ENCODE data around the gene ARID5A. TPM values are rescaled to one million over a fixed set of nuclear protein-coding genes. Genes with fewer than 3 reads are reported as not detected.

ARID5A gene
- total and polyA plus RNA-seq, 2 donors (not counting 1 experiment from before 2014, with no cell fraction given), result 35.5 to 93.0 TPM

- Histone ChIP-seq H3K9ac (ENCODE audit: low read length) (peak overlapping the region; percentile 55), H3K27ac (ENCODE audit: low read length in 2 of 2) (no peak overlapping the region), H4K20me1 (ENCODE audit: control insufficient read depth, insufficient read depth, low read length, poor library complexity, severe bottlenecking) (no peaks in the 10 kb centered on the region), H3K27me3 (replicated peaks in 1 of 4; ENCODE audit: control extremely low read depth in 1 of 4, control insufficient read depth in 3 of 4, insufficient read depth in 4 of 4, low read length in 3 of 4) (no peaks in the 10 kb centered on the region), H3K4me1 (ENCODE audit: control insufficient read depth in 2 of 2, insufficient read depth in 2 of 2, low read length in 2 of 2) (peaks cover 30 to 53% of the 10 kb centered on the region in 2 donors), H3K4me3 (ENCODE audit: control extremely low read depth in 1 of 5, extremely low read depth in 1 of 5, insufficient read depth in 1 of 5, low read depth in 2 of 5, low read length in 4 of 5) (peak overlapping the region in 3 of 5 experiments; percentile 27 to 49 (median 46)), H3K4me2 (replicated peaks; ENCODE audit: low read depth, low read length, poor library complexity, severe bottlenecking) (peak overlapping the region; percentile 80), H3K79me2 (ENCODE audit: control insufficient read depth, insufficient read depth, low read length) (no peaks in the 10 kb centered on the region), H3K36me3 (replicated peaks in 1 of 2; ENCODE audit: control extremely low read depth in 1 of 2, control insufficient read depth in 1 of 2, extremely low read depth in 1 of 2, insufficient read depth in 2 of 2, low read length in 1 of 2) (no peaks in the 10 kb centered on the region), H3K9me3 (ENCODE audit: control extremely low read depth in 1 of 3, control insufficient read depth in 2 of 3, insufficient read depth in 1 of 3, low read length in 2 of 3) (no peaks in the 10 kb centered on the region), H2AFZ (ENCODE audit: insufficient read depth, low read depth, low read length, poor library complexity, severe bottlenecking) (peak overlapping the region; percentile 66)
- DNase-seq (no peak), ATAC-seq (ENCODE audit: low read depth) (no peak)
- Mint-ChIP-seq H3K4me1 (peaks cover 54% of the 10 kb centered on the region), H3K9me3 (ENCODE audit: insufficient read depth) (no peaks in the 10 kb centered on the region), H3K27ac (peak overlapping the region; percentile 32), H3K27me3 (no peaks in the 10 kb centered on the region), H3K4me3 (peak overlapping the region; percentile 19)
- TF ChIP-seq EZH2 (IDR thresholded peaks at IDR 0.05; ENCODE audit: borderline replicate concordance, insufficient read depth, low read depth, low read length, poor library complexity, severe bottlenecking) (no peak), CTCF (IDR thresholded peaks at IDR 0.05) (no peak)
- ChIA-PET POLR2A (interaction anchor here (0.7 to 1.6 kb wide), 4 partner anchors 9 to 414 kb away, joined by 4 to 6 read pairs (median 4); no protein-coding TSS in a partner anchor), CTCF (interaction anchor here (1.0 to 9.1 kb wide), 7 partner anchors 8 to 26 kb away, joined by 3 to 84 read pairs (median 4); no protein-coding TSS in a partner anchor)
- intact Hi-C loops (cut with micrococcal nuclease), result loop anchor here (10.0 kb wide), 1 partner anchor 207 kb away; the partner anchor contains the start of gene ITPRIPL1
- WGBS (ENCODE audit: insufficient coverage), result 88% methylated on average over 6 of the region's 9 CpGs
Observed at GRCh38 chr2:96531366-96531765, 5.2 kb upstream of the ARID5A start.

DNA sequence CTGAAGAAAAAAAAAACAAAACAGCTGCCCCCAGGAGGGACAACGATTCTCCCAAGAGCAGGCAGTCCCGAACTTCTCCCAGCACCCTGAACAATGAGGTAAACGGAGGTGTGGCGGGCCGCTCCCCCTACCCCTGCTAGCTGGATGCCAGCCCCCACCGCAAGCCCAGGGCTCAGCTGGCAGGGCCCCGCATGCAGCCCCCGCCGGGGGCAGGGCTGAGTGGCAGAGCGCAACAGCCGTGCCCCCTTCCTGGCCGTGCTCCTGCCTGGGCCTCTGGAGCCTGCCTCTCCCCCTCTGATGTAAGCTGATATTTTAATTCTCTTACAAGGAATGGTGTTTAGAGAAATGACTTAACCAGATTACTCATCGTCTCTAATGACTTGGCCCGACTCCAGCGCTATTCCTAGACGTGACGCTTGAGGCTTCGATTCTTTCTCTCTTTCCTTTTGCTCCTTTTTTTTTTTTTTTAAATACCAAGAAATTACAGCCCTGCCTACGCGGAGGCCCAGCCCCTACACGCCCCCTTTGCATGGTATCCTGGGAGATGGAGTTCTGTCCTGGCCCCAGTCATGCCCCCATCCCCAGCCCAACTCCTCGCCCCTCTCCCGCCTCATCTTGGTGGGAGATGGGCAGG is 4.6 kb upstream of the ARID5A start:
- 10% methylated on average over 5 of the region's 23 CpGs for WGBS (ENCODE audit: insufficient coverage)
- ATAC-seq (ENCODE audit: low read depth), result peak; percentile 31
- ChIA-PET POLR2A (interaction anchor here (0.7 to 1.1 kb wide), 4 partner anchors 9 to 414 kb away, joined by 4 to 6 read pairs (median 4); no protein-coding TSS in a partner anchor), CTCF (interaction anchor here (1.0 to 9.1 kb wide), 5 partner anchors 10 to 25 kb away, joined by 3 to 84 read pairs (median 3); no protein-coding TSS in a partner anchor)
- no peak for TF ChIP-seq CTCF (IDR thresholded peaks at IDR 0.05)
- no peak for TF ChIP-seq EZH2 (IDR thresholded peaks at IDR 0.05; ENCODE audit: borderline replicate concordance, insufficient read depth, low read depth, low read length, poor library complexity, severe bottlenecking)
- Mint-ChIP-seq H3K27me3 (no peaks in the 10 kb centered on the region), H3K27ac (peak overlapping the region; percentile 34), H3K4me3 (peak overlapping the region; percentile 51), H3K4me1 (peaks cover 50% of the 10 kb centered on the region), H3K9me3 (ENCODE audit: insufficient read depth) (no peaks in the 10 kb centered on the region)
- H3K27ac ChIP-seq (ENCODE audit: low read length in 2 of 2), result no peak overlapping the region
- H3K9me3 ChIP-seq (ENCODE audit: control extremely low read depth in 1 of 3, control insufficient read depth in 2 of 3, insufficient read depth in 1 of 3, low read length in 2 of 3), result no peaks in the 10 kb centered on the region
- H3K27me3 ChIP-seq (replicated peaks in 1 of 4; ENCODE audit: control extremely low read depth in 1 of 4, control insufficient read depth in 3 of 4, insufficient read depth in 4 of 4, low read length in 3 of 4), result no peaks in the 10 kb centered on the region
- H3K4me2 ChIP-seq (replicated peaks; ENCODE audit: low read depth, low read length, poor library complexity, severe bottlenecking), result peak overlapping the region; percentile 80
- no peaks in the 10 kb centered on the region for H4K20me1 ChIP-seq (ENCODE audit: control insufficient read depth, insufficient read depth, low read length, poor library complexity, severe bottlenecking)
- H3K9ac ChIP-seq (ENCODE audit: low read length), result peak overlapping the region; percentile 55
- H3K36me3 ChIP-seq (replicated peaks in 1 of 2; ENCODE audit: control extremely low read depth in 1 of 2, control insufficient read depth in 1 of 2, extremely low read depth in 1 of 2, insufficient read depth in 2 of 2, low read length in 1 of 2), result no peaks in the 10 kb centered on the region
- intact Hi-C loops (cut with micrococcal nuclease), result loop anchor here (10.0 kb wide), 1 partner anchor 207 kb away; the partner anchor contains the start of gene ITPRIPL1
- H3K4me3 ChIP-seq (ENCODE audit: control extremely low read depth in 1 of 5, extremely low read depth in 1 of 5, insufficient read depth in 1 of 5, low read depth in 2 of 5, low read length in 4 of 5), result peak overlapping the region in 4 of 5 experiments; percentile 27 to 49 (median 38)
- peak overlapping the region; percentile 66 for H2AFZ ChIP-seq (ENCODE audit: insufficient read depth, low read depth, low read length, poor library complexity, severe bottlenecking)
- no peaks in the 10 kb centered on the region for H3K79me2 ChIP-seq (ENCODE audit: control insufficient read depth, insufficient read depth, low read length)
- peak; percentile 83 for DNase-seq
- H3K4me1 ChIP-seq (ENCODE audit: control insufficient read depth in 2 of 2, insufficient read depth in 2 of 2, low read length in 2 of 2), result peaks cover 27 to 48% of the 10 kb centered on the region in 2 donors

Measured in B cell (primary cell).